ENCODE measurements around the gene UGT1A3.
"Not testable (repeated sequence)": the region's sequence is repeated elsewhere in the genome, so short reads cannot be mapped to it uniquely, and the experiment has no call there.

The UGT1A3 gene

DNA sequence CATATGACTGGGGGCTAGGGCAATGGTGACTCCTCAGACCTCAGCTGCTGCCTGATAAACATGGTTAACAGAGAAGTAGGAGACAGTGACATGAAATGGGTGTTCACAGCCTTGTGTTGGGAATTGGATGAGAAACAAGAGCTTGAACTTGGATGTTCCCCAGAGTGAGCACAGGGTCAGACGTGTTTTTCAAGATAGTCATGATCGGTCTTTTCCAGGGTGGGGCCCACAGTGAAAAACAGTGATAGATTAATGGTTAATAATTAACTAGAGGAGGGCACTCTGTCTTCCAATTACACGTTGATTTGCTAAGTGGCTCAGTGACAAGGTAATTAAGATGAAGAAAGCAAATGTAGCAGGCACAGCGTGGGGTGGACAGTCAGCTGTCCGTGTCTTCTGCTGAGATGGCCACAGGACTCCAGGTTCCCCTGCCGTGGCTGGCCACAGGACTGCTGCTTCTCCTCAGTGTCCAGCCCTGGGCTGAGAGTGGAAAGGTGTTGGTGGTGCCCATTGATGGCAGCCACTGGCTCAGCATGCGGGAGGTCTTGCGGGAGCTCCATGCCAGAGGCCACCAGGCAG lies at the start of gene UGT1A3:
UGT1A3 (plus strand) TSS at position 320 of the 579 bp plus-strand sequence; CDS start at position 405, 85 bp downstream.
- no peak for DNase-seq (ENCODE audit: low spot score)

DNA sequence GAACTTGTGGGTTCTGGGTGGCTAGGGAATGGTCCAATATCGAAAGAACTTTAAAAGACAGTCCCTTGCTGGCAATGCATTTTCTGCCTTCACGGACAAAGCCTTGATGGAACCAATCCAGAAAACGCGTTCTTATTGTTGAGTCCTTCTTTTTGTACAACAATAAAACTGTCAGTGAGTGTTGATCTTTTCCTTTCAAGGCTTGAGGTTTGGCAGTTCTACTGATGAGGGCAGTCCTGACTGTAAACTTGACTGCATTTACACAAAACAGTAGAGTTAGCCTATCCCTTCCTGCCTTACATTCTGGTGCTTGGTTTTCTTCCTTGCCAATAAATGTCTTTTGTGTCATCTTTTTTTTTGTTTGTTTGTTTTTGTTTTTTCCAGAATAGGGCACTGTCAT lies 49.6 kb upstream of the UGT1A3 start:
- no peak for DNase-seq (ENCODE audit: low spot score)

DNA sequence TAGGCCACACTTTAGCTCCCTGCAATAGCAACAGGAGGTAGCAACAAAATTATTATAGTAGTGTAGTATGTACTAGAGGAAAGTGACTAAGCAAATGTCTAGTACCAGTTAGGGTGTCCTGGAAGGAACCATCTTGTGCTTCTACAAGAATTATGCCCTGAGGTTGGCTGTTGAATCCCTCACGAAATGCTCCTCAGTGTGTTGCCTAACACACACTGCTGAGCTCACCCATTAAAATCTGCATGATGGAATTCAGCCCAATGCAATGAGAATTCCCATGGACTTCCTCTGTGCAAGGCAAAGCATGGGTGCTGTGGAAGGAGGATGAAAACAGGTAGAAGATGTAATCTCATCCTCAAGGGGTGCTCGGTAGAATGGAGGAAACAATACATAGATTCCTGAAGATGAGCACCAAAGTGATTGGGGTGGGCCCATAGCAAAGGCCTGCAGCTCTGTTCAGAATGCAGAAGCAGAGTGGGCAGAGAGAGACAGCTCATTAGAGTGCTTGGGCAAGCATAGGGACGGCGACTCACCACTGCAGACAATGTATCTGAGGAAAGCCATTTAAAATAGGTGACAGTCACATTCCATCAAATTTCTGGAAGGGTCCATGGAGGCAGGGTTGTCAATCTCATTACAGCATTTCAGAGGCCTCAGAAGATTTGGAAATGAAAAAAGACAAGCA lies 48.3 kb upstream of the UGT1A3 start:
- DNase-seq (ENCODE audit: low spot score), result no peak

DNA sequence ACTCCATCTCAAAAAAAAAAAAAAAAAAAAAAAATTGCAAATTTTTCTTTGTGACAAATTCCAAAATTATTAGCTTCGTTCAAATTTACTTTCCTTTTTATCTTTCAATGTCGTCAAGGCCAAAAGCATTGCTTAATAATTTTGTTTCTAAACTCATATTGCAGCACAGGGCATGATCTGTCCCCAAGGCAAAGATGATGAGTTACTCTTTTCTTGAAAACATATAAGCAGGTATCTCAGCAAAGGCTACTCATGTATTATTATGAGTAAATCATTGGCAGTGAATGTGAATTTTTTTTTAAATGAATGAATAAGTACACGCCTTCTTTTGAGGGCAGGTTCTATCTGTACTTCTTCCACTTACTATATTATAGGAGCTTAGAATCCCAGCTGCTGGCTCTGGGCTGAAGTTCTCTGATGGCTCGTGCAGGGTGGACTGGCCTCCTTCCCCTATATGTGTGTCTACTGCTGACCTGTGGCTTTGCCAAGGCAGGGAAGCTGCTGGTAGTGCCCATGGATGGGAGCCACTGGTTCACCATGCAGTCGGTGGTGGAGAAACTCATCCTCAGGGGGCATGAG lies 47.2 kb upstream of the UGT1A3 start, which contains the start of gene UGT1A7:
UGT1A7 (plus strand) TSS at position 381 of the 579 bp plus-strand sequence; CDS start at position 418, 37 bp downstream.
- no peak for DNase-seq (ENCODE audit: low spot score)

DNA sequence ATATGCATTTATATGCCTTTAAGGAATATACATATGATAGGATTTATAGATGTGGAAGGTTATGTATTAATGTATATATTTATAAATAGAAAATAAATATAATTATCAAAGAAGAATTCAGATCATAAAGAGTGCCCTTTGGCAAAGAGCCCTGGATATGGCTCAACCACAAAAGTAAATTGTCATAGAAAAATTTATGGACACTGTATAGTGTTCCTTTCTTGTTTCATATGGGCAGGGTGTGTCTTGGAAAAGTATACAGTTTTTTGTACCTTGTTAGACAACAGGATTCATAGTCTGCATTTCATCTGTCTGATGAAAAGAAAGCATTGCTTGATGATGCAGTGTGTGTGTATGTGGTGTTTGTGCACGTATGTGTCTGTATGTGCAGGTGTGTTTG lies 44.2 kb upstream of the UGT1A3 start:
- no peak for DNase-seq (ENCODE audit: low spot score)

DNA sequence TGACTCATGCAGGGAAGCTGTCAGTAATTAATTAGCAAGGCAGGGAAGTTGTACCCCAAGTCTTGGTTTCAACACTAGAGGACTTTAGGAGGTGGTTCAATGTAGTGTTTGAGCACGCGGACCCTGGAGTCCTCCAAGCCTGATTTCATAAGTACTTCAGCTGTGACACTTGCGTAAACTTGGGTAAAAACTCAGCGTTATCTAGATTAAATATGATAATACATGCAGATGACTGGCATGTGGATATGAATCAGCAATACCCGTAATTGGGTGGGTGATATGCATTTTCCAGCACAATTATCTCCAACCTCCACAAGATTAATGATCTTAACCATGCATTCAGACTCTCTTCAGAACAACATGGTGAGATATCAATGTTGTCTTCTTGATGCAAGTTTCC lies 41.9 kb upstream of the UGT1A3 start:
- DNase-seq (ENCODE audit: low spot score), result no peak

DNA sequence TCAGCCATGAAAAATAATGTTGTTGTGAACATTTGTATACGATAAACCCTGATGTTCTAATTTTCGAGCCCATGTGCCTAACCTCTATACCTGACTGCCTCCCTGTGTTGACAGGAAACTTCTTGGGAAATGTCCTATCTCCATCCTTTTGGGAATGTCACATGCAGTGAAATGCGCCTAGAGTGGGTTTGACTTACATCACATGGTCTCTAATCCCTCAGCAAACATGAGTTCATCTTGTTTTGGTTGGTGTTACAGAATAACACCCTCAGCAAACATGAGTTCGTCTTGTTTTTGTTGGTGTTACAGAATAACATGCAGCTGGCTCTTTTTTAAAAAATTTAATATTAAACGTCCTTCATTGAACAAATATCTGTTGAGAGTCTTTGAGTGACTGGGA lies 40.5 kb upstream of the UGT1A3 start:
- DNase-seq (ENCODE audit: low spot score), result no peak

DNA sequence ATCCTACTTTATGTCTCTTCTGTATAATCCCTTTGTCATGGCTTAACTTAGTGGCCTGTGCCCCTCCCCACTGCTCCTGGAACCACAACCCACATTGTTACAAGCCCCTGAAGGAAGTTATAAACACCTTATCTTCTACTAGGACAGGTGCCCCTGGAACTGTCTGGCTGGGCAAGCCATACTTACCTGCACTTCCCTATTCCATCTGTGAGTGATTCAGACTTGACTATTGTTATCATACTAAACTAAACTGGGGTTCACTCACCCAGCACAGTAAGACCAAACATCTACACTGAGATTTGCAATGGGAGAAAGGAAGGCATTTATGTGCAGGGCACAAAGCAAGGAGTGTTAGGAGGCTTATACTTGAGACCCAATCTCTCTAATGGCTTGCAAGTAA lies 39.8 kb upstream of the UGT1A3 start:
- DNase-seq (ENCODE audit: low spot score), result no peak

DNA sequence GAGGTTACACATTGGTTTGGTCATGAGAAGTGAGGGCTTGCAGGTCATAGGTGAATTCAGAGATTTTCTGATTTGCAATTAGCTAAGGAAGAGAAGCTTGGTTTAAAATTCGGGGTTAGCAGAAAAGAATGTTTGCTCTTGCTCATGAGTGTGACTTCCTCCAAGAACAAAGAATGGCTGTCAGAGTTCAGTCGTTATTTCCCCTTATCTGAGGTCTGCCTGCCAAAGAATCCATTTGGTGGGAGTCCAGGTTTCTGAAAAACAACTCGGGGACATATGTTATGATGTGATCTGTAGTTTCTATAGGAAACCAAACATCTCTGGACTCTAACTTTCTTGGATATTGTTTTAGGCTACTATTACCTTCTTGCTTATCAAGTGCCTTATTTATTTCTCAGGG lies 39.3 kb upstream of the UGT1A3 start:
- no peak for DNase-seq (ENCODE audit: low spot score)

DNA sequence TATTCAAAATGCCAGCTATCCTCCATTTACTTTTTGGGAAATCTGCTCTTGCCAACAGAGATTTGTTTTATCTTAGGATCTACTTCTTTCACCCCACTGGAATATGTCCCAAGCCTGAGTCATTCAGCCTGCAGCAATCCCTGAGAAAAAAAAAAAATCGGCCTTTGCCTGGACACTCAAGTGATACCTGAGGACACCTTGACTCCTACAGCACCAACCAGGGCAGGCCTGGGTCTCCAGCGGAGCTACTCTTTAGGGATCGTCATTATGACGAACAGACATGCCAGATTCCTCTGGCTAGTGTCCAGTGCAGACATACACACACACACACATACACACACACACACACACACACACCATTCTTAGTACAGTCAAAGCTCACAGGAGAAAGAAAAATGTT lies 38.4 kb upstream of the UGT1A3 start:
- no peak for DNase-seq (ENCODE audit: low spot score)

DNA sequence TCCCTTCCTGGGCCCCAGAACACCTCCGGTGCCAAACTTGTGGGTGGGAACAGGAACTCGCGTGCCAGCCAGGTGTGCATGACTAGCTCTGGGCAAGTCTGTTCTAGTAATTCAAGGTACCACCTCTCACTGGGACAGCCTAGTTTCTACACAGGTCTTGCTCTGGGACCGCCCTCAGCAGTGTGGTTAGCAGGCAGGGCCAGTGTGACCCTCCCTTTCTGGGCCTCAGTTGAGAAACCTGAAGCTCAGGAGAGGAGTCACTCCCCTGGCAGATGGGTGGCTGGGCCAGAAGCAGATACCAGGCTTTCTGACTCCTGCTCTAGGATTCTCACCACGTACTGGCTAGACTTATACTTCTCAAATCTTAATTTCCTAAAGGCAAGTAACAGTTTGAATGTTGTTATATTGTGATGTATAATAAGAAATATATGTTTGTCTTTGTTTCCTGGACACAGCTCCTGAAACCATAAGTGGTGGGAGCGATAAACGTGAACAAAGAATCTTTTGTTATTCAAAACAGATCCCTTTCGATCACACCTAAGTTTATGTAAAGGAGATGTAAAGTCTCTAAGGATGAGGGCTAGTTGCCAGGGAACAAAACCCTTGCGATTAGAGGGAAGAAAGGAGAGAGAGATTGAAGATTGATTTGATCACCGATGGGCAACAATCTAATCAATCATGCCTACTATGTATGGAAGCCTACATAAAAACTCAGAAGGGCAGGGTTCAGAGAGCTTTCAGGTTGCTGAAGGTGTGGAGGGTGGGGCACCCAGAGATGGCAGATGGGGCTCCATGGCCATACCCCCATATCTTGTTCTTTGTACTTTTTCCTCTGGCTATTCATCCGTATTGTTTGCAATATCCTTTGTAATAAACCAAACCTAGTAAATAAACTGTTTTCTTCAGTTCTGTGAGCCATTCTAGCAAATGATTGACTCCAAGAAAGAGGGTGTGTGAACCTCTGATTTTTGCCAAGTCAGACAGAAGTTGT lies 37.1 kb upstream of the UGT1A3 start:
- no peak for DNase-seq (ENCODE audit: low spot score)

DNA sequence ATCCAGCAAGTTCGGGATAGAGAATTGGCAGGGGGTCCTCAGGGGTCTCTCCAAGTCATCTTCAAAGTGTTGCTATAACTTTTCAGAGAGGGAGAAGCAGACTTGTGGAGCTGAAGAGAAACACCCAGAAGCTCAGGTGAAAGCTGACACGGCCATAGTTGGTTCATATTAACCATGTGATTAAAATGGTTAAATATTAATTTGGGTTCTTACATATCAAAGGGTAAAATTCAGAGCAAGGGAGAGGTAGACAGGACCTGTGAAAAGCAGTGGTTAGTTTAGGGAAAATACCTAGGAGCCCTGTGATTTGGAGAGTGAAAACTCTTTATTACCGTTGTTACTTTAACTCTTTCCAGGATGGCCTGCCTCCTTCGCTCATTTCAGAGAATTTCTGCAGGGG lies 36.2 kb upstream of the UGT1A3 start, which contains the start of gene UGT1A6:
UGT1A6 (plus strand) TSS at position 243 of the 400 bp plus-strand sequence; CDS start at position 358, 115 bp downstream.
- DNase-seq (ENCODE audit: low spot score), result no peak

DNA sequence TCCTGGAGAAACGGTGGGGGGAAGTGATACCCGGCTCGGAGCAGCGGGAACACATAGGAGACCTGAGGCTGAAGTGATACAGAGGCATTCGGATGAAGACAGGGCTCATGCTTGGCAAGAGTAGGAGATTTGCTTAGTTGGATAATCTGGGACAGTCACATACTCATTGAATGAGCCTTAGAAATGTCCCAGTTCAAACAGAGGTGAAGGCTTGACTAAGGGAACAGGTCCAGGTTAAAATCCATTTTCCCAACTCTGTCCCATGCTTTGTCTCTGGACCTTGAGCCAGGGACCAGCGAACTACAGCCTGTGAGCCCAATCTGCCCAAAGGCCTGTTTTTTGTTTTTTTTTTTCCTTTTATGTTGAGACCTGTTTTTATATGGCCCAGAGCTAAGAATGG lies 34.9 kb upstream of the UGT1A3 start:
- DNase-seq (ENCODE audit: low spot score), result no peak

DNA sequence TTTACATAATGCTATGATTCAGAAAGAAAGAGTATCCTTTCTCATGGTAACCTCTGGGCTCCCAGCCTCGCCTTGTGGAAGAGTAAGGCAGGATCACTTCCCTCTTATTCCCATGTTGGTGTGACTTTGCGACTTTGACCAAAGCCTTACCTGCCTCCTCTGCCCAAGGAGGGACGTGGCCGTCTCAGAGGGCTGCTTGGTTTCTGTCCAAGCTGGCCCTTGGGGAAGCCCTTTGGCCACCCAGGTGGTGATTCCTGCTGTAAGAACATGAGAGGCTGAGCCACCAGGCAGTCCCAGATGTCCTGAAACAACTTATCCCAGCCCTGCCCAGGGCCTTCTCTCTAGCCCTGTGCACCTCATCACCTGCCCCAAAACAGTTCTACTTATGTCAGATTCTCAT lies 30.1 kb upstream of the UGT1A3 start:
- DNase-seq (ENCODE audit: low spot score), result no peak

DNA sequence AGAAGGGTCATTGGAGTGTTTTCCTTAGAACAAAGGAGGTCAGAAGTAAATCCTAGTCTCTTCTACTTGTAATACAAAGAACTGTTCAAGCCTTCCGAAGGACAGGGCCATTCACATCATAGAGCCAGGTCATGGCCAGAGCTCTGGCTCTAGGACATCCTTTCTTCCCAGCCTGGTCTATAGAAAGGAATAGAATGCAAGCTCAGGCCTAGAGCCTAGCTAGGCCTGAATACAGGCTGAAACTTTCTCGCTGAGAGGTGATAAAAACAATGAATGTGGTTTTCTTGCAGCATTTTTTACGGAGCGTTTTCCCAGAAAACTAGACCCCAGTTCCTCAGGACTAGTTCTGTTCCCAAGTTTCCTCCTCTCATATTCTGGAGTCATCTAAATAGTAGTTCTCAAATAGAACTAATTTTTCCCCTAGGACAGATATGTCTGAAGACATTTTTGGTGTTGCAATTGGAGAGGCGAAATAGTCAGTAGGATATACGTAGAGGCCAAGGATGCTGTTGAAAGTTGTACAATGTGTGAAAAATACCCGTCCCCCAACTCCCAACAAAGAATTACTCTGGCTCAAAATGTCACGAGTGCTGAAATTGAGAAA lies 29.3 kb upstream of the UGT1A3 start:
- no peak for DNase-seq (ENCODE audit: low spot score)

DNA sequence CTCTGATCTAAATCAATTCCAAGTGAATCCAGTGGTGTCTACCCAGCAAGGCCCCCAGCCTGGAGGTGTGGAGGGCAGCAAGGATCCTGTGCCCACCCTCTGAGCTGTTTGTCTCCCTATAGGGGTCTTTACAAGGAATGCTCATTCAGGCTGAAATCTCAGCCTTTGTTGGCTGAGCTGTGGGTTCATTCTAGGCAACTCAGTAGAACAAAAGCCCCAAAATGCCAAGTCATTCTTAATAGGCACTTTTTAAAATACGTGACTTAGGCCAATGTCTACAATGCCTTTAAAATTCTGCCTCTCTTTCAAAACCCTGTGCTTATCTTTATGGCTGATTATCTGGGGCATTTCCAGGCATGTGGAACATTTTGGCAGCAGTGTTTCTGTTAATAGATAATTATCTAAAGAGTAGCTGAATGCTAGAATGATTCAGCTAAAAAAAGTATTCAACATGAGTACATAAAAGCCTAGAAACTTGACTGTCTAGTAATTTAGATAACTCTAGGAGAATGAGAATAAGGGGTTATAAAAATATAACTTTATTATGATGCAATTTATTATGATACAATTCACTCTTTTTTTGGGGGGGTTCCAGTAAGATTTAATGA lies 28.7 kb upstream of the UGT1A3 start:
- DNase-seq (ENCODE audit: low spot score), result no peak

DNA sequence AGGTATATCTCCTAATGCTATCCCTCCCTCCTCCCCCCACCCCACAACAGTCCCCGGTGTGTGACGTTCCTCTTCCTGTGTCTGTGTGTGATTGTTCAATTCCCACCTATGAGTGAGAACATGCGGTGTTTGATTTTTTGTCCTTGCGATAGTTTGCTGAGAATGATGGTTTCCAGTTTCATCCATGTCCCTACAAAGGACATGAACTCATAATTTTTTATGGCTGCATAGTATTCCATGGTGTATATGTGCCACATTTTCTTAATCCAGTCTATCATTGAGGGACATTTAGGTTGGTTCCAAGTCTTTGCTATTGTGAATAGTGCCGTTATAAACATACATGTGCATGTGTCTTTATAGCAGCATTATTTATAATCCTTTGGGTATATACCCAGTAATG lies 28.0 kb upstream of the UGT1A3 start:
- not testable (repeated sequence) for DNase-seq (ENCODE audit: low spot score)

DNA sequence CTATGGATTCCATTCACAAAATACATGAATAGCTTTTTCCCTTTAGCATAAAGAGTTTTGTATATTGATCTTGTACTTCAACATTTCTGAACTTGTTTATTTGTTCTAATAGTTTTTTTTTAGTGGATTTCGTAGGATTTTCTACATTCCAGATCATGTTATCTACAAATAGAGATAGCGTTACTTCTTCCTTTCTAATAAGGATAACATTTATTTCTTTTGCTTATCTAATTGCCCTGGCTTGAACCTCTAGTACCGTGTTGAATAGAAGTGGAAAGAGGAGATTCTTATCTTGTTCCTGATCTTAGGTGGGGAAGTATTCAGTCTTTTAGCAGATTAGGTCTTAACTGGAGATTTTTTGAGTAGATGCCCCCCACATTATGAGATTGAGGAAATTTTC lies 26.6 kb upstream of the UGT1A3 start:
- DNase-seq (ENCODE audit: low spot score), result no peak

DNA sequence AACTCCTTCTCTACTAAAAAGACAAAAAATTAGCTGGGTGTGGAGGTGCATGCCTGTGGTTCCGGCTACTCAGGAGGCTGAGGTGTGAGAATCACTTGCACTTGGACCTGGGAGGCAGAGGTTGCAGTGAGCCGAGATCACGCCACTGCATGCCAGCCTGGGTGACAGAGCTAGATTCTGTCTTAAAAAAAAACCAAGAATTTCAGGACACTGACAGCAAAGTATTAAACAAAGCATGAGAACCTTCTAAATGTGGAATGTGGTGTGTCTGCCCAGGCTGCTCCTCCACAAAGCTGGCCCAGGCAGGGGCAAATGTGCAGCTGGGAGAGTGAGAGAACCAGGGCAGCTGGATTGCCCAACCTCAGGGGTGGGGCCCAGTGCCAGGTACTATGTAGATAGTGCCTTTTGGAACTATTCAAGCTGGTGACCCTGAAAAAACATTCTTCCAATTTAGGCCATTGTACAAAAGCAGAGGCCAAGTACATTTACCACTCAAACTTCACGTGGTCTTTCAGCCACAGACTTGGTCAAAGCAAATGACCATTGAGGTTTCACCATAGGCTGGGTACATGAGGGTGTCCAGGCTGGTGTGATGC lies 22.8 kb upstream of the UGT1A3 start:
- no peak for DNase-seq (ENCODE audit: low spot score)

DNA sequence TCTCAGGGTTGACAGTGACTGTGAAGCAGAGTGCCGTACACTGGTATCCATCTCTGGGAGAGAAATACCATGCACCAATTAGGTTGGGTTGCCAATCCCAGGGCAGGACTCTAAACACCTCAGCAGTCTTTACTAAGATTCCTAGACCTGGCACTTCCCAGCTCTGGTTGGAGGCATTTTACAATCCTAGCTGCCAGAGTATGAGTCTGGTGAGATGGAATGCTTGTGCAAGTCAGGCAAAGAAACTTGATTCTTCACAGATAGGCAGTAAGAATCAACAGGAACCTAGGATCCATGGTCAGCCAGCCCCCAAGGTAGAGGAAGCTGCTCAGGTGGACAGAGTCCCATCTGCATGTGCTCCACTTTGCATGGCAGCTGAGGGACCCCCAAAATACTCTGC lies 22.1 kb upstream of the UGT1A3 start:
- no peak for DNase-seq (ENCODE audit: low spot score)

Measured in HuH-7.5 (cell line).